Measurements from ENCODE around the gene ITSN1.
"Not testable (repeated sequence)": the region's sequence is repeated elsewhere in the genome, so short reads cannot be mapped to it uniquely, and the experiment has no call there.

- not testable (repeated sequence) for TF ChIP-seq CTCF, POLR2A (IDR thresholded peaks at IDR 0.05)
Measured at GRCh38 chr21:33788438-33788837, 146.1 kb downstream of the ITSN1 start.
